GM19438 (cell line): ENCODE results near the gene CYGB.
"Not testable (repeated sequence)": the region's sequence is repeated elsewhere in the genome, so short reads cannot be mapped to it uniquely, and the experiment has no call there.

Source experiments
- ATAC-seq: cut with Tn5 transposase; IDR thresholded peaks from one replicate; pipeline ENCODE4 v1.9.1; 2021; ENCODE audit warnings: low read depth; ENCODE audit not compliant: unreplicated experiment

CYGB gene

DNA sequence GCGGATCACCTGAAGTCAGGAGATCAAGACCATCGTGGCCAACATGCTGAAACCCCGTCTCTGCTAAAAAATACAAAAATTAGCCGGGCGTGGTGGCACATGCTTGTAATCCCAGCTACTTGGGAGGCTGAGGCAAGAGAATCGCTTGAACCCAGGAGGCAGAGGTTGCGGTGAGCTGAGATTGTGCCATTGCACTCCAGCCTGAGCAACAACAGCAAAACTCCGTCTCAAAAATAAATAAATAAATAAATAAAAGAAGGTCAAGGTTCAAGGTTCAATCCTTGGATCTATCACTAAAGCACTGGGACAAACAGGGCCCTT lies 12.0 kb downstream of the CYGB start:
- not testable (repeated sequence) for ATAC-seq

DNA sequence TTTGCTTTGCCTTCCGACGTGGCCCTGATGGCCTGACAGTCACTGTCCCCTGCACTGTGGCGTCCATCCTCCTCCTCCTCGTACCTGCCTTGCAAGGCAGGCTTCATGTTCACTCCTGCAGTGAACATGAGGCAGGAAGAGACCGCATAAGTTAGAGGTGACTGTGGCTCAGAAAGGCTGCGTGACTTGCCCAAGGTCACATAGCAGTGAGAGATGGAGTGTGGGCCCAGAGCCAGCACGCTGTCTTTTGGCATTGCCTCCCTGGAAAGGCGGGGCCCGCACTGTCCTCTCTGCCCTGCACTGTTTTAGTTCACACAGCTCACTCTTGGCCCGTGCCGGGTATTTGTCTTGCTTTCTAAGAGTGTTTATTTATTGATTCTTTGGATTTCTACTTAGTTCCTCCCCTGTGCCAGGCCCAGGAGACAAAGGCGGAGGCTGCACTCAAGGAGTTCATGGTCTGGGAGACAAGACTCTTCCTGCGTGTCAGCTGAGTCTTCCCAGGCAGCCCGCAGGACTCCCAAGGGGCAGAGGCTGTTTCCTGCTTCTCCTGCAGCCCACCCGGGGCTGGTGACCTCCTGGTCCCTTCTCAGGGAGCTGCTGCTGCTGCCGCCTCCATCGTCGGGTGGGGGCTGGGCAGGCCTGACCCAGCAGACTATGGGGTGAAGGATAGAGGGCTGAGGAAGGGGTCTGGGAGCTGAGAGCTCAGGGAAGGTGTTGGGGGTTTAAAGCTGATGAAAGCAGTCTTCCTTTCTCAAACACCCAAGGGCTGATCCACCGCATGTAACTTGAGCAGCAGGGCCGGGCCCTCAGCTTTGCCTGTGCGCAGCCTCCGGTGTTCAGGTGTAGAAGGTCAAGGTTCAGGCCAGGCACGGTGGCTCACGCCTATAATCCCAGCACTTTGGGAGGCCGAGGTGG lies 12.7 kb downstream of the CYGB start:
- ATAC-seq = no peak

DNA sequence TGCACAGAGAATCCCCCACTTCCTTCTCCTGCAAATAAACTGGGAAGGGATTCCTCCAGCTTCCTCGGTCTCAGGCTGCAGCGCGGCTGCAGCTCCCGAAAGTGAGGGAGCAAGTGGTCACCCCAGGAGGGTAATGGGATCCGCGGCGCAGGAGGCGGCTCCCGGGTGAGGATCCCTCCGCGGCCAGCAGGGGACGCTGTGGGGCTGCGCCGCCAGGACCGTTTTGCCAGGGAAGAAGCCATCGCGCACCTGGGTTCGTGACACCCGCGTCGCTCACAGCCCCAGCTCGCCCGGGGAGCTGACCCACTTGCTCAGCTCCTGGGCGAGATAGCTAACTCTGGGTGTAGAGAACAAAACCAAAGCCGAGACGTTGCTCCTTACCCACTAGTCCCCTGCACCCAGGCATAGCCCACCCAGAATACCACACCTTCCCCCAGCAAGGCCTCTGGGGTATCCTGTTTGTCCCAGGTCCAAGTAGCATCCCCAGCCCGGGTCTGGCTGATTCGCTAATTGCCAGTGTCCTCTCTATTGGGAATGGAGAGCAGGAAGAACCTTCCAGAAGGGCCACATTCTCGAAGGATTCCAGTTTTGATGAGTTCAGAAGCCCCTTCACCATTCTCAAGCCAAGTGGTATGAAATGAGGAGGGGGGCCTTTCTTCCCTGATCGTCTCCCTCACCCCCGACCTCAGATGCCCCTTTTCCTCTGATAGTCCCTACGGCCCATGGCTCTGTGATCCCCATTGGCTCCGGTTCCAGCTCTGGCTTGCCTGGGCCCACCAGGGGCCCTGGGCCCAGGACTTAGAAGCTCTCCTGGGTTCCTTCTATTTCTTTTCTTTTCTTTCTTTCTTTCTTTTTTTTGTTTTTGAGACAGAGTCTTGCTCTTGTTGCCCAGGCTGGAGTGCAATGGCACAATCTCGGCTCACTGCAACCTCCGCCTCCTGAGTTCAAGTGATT lies 14.1 kb downstream of the CYGB start:
- no peak for ATAC-seq

DNA sequence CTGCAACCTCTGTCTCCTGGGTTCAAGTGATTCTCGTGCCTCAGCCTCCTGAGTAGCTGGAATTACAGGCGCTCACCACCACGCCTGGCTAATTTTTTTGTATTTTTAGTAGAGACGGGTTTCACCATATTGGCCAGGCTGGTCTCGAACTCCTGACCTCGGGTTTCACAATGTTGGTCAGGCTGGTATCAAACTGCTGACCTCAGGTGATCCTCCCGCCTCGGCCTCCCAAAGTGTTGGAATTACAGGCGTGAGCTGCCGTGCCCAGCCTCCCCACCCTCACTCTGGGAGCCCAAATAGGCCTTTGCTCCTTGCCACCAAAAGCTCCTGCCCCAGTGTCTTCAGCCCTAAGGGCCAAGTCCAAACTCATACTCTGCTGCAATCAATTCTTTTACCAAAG lies 15.8 kb downstream of the CYGB start:
- not testable (repeated sequence) for ATAC-seq

DNA sequence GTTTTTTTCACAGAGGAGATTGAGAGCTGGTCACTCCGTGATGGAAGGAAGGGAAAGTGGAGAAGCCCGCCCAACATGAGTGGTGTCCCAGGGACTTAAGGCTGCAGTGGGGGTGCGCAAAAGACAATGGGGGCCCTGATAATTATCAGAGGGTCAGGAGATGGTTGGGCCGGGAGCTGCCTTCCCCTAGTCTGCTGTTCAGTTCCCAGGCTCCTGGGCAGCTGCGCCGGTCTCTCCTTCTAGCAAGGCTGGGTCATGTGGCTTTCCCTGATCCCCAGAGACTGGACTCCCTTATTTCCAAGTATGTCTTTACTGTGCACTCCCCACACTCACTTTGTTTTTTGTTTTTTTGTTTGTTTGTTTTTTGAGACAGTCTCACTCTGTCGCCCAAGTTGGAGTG lies 16.2 kb downstream of the CYGB start:
- ATAC-seq = no peak

DNA sequence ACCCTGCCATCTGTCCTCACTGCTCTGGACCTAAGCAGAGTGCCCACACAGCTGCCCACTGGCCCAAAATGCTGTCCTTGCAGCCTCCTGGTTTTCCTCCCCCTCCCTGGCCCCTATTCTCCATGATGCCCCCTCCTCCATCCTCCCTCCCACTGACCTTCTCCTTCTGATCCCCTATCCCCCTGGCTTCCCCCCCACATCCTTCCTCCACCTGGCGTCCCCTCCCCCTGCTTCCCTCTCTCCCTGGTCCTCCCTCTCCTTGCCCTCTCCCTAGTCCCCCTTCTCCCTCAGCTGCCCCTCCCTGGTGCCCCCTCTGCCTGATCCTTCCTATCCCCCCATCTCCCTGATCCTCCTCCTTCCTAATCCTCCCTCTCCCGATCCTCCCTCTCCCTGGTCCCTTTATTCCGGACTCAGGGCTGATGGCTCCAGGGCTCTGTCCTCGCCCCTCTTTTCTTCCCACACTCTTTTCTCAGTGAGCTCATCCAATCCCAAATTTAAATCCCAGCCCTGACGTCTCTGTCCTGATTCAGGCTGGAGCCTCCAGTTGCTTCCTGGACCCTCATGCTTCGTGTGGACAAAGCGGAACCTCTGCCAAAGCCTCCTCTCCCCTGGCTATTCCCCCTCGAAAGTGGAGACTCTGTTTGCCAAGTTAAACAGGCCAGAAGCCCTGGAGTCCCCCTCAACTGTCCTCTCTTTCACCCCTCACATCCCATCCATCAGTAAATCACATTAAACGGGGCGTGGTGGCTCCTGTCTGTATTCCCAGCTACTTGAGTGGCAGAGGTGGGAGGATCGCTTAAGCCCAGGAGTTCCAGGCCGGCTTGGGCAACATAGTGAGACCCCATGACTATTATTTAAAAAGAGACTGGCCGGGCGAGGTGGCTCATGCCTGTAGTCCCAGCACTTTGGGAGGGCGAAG lies 18.2 kb downstream of the CYGB start:
- ATAC-seq = no peak

DNA sequence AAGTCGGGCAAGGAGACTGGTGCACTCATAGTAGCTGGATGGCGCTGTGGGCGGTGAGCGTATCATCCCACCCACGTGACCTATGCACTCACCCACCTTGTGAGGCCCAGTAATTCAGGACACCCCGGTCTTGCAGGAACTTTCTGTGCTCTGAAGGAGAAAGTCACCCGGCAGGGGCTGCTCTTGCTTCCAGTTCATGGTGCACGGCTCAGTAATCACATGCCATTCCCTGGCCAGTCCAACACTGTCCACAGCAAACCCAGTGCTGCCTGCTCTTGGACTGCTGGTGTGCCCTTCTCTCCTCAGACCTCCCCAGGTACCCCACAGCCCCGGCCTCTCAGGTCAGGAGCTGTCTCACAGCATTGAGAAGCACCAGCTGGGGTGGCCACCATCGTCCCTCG lies 19.9 kb downstream of the CYGB start:
- ATAC-seq = no peak

DNA sequence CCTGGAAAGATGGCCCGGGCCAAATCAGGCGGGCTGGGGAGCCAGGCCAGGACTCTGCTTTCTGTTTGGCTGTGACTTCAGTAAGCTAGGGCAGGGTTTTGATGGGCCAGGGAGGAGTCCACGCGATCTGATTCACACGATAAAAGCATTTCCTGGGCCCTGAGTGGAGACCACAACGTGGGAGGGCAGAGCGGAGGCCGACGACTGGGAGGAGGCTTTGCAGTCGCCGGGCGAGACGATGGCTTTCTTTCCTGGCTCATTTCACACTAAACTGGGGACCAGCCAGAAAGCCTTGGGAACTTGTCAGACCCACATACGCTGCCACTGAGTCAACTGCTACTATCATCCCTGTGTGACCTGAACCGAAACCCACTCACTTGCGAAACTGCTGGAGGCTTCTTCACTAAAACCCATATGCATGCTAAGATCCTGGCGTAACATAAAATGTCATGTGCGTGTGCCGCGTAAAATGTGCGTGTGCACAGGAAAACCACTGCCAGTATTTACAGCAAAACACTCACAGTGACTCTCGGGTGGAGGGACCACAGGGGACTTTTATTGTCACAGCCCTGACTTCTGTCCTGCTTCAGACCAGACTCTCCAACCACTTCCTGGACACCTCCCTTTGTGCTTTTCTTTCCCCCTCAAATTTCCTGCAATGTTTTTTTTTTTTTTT lies 22.1 kb downstream of the CYGB start:
- no peak for ATAC-seq

DNA sequence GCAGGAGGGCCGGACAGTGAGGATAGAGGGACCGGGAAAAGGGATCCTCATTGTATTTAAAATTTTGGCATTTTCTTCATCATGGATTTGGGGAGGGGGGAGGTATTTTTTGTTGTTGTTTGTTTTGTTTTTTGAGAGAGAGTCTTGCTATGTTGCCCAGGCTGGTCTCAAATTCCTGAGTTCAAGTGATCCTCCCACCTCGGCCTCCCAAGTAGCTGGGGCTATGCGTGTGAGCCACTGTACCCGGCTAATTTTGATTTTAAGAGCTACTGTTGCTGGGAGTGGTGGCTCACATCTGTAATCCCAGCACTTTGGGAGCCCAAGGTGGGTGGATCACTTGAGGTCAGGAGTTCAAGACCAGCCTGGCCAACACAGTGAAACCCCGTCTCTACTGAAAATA lies 23.2 kb downstream of the CYGB start:
- ATAC-seq = not testable (repeated sequence)

DNA sequence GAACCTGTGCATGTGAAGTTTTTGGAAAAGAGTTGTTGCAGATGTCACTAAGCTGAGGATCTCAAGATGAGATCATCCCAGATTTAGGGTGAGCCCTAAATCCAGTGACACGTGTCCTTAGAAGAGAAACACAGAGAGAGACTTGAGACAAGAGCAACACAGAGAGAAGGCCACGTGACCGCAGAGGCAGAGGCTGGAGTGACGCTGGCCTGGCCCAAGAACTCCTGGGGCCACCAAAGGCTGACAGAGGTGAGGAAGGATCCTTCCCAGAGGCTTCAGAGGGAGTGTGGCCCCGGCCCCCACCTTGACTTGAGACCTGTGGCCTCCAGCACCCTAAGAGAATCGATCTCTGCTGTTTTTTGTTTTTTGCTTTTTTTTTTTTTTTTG lies 24.2 kb downstream of the CYGB start:
- no peak for ATAC-seq

DNA sequence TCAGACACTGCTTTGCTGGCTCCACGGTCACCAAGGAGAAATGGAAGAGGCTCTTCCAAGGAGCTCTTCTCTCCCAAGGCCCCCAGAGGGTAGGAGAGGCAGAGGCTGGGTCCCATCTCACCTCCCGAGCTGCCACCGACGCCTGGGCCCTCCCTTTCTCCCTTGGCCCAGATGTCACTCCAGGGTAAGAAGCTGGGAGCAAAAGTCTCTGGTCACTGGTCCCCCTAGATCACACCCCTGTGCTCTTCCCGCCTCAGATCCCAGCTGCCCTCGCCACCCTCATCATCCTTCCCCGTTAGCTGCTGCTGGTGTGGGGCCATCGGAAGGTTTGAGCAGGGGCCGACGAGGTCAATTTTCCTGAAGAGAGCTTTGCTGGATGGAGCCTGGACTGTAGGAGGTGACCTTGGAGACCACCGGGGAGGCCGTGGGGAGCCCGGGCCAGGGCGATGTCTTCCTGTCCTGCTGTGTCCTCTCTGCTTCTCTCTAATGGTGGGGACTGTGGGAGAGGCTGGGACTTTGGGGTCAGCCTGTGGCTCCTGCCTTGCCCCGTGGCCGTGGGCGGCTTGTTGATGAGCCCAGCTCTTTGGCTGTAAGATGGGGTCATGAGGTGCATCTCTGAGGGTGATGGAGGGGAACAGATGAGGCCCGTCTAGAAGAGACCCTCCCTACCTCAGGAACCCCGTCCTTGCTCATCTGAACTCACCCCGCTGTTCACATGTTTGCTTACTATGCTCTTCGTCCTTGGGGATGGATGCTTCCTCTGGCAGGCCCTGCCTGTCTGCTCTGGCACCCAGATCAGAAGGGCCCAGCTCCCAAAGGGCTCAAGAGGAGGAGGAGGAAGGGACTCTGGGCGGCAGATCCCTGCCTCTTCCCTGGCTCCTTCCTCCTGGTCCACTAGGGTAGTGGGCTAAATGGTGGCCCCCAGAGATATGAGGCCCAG lies 24.9 kb downstream of the CYGB start:
- ATAC-seq = no peak

DNA sequence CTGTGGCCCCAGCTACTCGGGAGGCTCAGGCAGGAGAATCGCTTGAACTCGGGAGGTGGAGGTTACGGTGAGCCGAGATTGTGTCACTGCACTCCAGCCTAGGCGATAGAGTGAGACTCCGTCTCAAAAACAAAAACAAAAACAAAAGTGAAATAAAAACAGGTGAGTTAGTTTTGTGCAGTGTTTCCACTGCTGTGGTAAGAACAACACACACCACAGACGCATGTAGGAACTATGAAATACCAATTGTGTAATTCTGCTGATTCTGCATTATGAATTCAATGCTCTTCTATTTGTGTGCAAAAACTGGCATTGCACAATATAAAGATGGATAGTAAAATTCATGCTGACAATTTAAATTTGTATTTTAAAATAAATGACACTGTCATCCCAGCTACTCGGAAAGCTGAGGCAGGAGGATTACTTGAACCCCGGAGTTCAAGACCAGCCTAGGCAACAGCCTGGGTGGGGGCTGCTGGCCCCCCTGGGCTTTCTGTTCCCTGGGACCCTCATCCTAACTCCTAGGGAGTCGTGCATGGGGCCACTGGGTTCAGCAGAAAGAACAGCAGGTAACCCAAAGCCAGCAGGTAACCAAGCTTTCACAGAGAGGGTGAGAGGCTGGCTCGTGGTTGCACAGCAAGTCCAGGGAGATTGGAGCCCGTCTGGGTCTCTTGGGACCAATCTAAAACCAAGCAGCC lies 25.7 kb downstream of the CYGB start:
- no peak for ATAC-seq

DNA sequence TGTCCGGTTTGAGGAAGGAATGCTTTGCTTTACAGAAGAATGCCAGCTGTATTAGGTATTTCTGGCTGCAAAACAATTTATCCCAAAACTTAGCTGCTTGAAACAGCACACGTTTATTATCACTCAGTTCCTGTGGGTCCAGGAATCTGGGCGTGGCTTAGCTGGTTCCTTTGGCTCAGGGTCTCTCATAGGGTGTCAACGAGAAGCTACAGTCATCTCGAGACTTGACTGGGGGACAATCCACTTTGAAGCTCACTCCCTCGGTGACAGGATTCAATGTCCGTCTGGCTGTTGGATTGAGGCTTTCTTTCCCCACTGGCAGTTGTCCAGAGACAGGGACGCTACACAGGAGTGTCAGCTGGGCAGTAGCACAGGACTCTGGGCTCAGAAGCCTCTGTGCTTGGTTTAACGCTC lies 26.7 kb downstream of the CYGB start:
- no peak for ATAC-seq

DNA sequence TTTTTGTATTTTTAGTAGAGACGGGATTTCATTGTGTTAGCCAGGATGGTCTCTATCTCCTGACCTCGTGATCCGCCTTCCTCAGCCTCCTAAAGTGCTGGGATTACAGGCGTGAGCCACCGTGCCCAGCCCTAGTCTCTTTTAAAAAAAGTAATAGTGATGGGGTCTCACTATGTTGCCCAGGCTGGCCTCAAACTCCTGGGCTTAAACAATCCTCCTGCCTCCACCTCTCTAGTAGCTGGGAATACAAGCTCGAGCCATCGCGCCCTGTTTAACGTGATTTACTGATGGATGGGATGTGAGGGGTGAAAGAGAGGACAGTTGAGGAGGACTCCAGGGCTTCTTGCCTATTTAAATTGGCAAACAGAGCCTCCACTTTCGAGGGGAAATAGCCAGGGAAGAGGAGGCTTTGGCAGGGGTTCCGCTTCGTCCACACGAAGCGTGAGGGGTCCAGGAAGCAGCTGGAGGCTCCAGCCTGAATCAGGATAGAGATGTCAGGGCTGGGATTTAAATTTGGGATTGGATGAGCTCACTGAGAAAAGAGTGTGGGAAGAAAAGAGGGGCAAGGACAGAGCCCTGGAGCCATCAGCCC lies 28.9 kb downstream of the CYGB start:
- not testable (repeated sequence) for ATAC-seq

DNA sequence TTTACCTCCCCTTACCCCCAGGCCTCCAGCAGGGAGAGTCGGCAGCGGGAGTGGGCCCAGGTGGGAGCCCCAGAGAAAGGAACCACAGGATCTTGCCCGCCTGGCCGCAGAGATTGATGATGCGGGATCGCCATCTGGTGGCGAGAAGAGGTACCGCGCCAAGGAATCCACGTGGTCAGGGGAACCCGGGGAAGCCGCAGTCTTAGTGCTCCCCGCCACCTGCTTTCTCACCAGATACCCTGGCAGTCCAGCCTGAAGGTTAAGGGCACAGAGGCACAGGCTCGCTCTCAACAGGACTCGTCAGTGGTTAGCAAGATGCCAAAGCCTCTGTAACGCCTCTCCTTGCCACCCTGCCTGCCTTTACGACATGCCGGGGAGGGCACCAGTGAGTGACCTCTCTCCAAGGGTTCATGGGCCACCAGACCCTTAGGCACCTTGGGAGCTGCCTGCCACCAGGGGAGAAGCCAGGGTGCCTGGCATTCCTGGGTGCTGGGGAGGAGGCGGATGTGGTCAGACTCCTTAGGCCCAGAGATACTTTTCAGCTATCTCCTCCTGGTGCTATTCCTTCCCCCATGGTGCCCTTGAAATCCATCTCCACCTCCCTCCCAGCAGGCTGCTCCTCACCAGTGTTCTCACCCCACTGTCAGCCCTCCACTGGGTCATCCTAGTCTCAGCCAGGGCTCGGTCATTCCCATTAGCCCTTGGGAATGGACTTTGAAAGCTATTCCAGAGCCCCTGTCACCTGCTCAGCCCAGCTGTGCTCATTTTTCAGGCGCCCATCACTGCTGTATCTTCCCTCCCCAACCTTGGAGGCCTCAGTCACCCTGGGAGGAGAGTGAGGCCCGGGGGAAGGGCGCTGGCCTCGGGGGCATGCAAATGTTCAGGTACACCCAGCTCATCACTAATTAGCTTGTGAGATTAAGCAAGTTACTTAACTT lies 30.8 kb downstream of the CYGB start:
- ATAC-seq = no peak

DNA sequence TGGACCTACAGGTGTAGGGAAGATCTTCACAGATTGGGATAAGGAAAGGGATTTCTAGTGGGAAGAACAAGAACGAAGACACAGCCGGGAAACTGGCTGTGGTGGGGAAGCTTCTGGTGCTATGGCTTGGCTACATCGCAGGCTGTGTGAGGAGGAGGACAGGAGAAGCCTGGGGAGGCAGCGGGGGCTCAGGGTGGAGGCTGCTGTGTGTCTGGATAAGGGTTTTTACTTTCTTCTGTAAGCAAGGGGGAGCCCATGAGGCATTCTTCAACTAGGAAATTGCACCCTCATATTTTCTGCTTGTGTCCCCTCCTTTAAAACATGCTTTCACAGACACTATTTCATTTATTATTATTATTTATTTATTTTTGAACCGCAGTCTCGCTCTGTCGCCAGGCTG lies 33.4 kb downstream of the CYGB start:
- ATAC-seq = no peak
